GM19324 (cell line): ENCODE measurements around the gene CHGA.

Source experiments
- ATAC-seq: cut with Tn5 transposase; IDR thresholded peaks from one replicate; pipeline ENCODE4 v1.9.1; 2021; ENCODE audit warnings: mild to moderate bottlenecking, moderate library complexity; ENCODE audit not compliant: unreplicated experiment, low FRiP score

CHGA gene, protein sequence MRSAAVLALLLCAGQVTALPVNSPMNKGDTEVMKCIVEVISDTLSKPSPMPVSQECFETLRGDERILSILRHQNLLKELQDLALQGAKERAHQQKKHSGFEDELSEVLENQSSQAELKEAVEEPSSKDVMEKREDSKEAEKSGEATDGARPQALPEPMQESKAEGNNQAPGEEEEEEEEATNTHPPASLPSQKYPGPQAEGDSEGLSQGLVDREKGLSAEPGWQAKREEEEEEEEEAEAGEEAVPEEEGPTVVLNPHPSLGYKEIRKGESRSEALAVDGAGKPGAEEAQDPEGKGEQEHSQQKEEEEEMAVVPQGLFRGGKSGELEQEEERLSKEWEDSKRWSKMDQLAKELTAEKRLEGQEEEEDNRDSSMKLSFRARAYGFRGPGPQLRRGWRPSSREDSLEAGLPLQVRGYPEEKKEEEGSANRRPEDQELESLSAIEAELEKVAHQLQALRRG

GRCh38 chr14:92922883-92923743, at the start of gene CHGA:
Gene CHGA, plus strand, starts transcription at chr14:92923150. Its CDS starts 210 bp downstream, at chr14:92923360.
- ATAC-seq, result peak; percentile 41

- no peak for ATAC-seq
Measured at GRCh38 chr14:92874962-92875661, 47.8 kb upstream of the CHGA start.

- ATAC-seq, result no peak
Measured at GRCh38 chr14:92877757-92878431, 45.1 kb upstream of the CHGA start.

- no peak for ATAC-seq
Measured at GRCh38 chr14:92880351-92880750, 42.6 kb upstream of the CHGA start.

- no peak for ATAC-seq
Measured at GRCh38 chr14:92880851-92881250, 42.1 kb upstream of the CHGA start.

DNA sequence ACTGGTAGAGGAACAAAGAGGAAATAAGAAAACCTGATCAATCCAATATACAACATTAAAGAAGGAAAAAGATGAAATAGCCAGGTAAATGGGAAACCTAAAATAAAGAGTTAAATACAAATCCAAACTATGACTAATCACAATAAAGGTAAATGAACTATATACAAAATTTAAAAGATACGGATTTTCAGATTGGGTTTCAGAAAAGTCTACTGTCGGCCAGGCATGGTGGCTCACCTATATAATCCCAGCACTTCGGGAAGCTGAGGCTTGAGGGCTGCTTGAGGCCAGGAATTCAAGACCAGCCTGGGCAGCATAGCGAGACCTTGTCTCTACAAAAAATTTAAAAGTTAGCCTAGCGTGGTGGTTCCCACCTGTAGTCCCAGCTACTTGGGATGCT, 39.9 kb upstream of the CHGA start:
- ATAC-seq, result no peak

GRCh38 chr14:92884410-92884809, 38.5 kb upstream of the CHGA start:
- no peak for ATAC-seq

DNA sequence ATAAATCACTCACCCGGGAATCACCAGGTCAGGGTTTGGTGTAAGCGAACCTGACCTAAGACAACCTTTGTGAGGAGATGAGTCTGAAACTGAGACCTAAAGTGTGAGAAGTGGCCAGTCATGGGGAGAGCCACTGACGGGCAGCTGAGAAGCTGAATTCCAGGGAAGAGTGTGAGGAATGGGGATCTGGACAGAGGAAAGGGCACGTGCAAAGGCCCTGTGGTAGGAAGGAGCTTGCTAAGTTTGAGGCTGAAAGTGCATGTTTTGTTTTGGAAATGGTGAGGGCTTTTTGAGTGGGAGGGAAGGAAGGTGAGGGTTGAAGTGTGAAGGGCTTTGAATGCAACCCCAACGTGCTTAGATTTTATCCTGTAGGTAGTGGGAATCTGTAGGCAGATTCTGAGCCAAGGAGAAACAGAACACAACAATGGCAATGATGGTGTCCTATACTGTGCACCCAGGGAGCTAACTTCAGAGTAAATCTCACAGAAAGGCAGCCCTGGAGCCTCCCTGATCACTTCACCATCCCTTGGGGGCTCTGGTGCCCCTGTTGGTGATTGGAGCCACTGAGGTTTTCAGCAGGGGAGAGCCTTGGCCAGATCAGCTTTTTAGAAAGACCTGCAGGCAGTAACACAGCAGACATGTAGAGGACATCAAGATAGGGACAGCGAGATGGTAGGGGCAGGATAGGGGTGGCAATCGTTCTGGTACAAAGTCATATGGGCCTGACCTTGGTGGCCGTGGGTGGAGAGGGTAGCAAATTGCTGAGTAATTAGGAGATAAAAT, 37.5 kb upstream of the CHGA start:
- no peak for ATAC-seq

DNA sequence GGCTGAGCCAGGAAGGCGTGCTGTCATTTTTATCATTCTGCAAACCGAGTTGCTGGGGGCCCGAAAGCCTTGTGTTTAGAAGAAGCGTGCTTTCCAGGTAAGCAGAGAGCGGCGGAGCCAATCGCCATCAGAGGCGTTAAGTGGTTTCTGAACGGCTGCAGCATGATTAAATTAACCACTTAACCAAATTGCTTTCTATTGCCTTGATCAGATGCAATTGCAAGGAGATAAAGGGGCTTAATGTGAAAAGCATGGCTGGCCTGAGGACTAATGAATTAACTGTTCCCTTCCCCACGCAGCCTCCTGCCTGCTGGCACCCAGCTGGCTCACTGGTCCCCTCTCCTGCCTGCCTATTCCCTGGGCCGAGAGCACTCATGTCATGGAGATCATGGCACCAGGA, 36.6 kb upstream of the CHGA start:
- ATAC-seq, result no peak

GRCh38 chr14:92887157-92887556, 35.8 kb upstream of the CHGA start:
- no peak for ATAC-seq

- ATAC-seq, result no peak
Measured at GRCh38 chr14:92888896-92889295, 34.1 kb upstream of the CHGA start.

GRCh38 chr14:92890830-92891588, 31.9 kb upstream of the CHGA start:
- no peak for ATAC-seq

- ATAC-seq, result no peak
Measured at GRCh38 chr14:92892589-92892988, 30.4 kb upstream of the CHGA start.

DNA sequence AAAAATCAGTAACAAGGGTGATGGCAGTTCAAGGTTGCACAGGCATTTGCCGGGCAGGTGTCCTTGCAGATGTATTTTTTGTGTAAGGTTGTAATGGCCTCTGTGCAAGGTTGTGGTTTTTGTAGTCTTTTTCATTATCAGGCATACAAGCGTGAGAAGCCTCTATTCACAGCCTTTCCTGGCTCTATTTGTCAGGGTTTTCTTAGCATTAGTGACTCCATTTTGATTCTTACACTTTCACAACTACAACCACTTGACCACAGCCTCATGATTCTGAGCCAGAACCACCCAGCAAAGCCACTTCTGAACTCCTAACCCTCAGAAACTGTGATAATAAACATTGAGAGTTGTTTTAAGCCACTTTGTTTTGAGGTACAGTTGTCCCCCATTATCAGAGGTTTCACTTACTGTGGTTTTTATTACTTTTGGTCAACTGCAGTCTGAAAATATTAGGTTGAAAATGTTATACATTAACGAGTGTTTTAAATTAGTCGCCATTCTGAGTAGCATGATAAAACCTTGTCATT, 27.5 kb upstream of the CHGA start:
- no peak for ATAC-seq

GRCh38 chr14:92897922-92898565, 24.9 kb upstream of the CHGA start:
- no peak for ATAC-seq

GRCh38 chr14:92898566-92899131, 24.3 kb upstream of the CHGA start:
- ATAC-seq, result no peak

- ATAC-seq, result no peak
Measured at GRCh38 chr14:92900660-92901059, 22.3 kb upstream of the CHGA start.

- ATAC-seq, result no peak
Measured at GRCh38 chr14:92902191-92902590, 20.8 kb upstream of the CHGA start.
